Cerebellar nuclear complex (tissue), 1 donor: Measurements from ENCODE around the gene NINL.
"Not testable (repeated sequence)": the region's sequence is repeated elsewhere in the genome, so short reads cannot be mapped to it uniquely, and the experiment has no call there.

Source experiments
- DNase-seq, 2 experiments: peaks; one replicate each; lab custom pipeline; 2025; lab: John Stamatoyannopoulos, UW

The NINL gene

GRCh38 chr20:25532971-25533391 is 52.4 kb downstream of the NINL start:
- no peak for DNase-seq

- no peak for DNase-seq
These were observed 53.1 kb downstream of the NINL start for GRCh38 chr20:25532015-25532751.

- DNase-seq = no peak
These were observed 55.9 kb downstream of the NINL start for GRCh38 chr20:25529295-25529951.

GRCh38 chr20:25527949-25528348 is 57.4 kb downstream of the NINL start:
- no peak for DNase-seq

GRCh38 chr20:25526446-25526845 is 58.9 kb downstream of the NINL start:
- DNase-seq = no peak

- no peak for DNase-seq
These were observed 59.5 kb downstream of the NINL start for GRCh38 chr20:25525867-25526266.

- no peak for DNase-seq
These were observed 60.0 kb downstream of the NINL start for GRCh38 chr20:25525295-25525694.

GRCh38 chr20:25521382-25521781 is 63.9 kb downstream of the NINL start:
- DNase-seq = no peak

GRCh38 chr20:25517124-25517523 is 68.2 kb downstream of the NINL start:
- no peak for DNase-seq

- DNase-seq = no peak
These were observed 70.5 kb downstream of the NINL start for GRCh38 chr20:25514747-25515340.

GRCh38 chr20:25514195-25514594 is 71.1 kb downstream of the NINL start:
- no peak for DNase-seq

GRCh38 chr20:25512709-25513108 is 72.6 kb downstream of the NINL start:
- no peak for DNase-seq

GRCh38 chr20:25511183-25511582 is 74.1 kb downstream of the NINL start:
- DNase-seq = no peak

- DNase-seq = no peak
These were observed 74.6 kb downstream of the NINL start for GRCh38 chr20:25510721-25511120.

- no peak for DNase-seq
These were observed 75.1 kb downstream of the NINL start for GRCh38 chr20:25510202-25510601.

GRCh38 chr20:25509084-25509483 is 76.2 kb downstream of the NINL start:
- DNase-seq = no peak

- no peak for DNase-seq
These were observed 77.1 kb downstream of the NINL start for GRCh38 chr20:25508083-25508770.

- DNase-seq = no peak
These were observed 77.8 kb downstream of the NINL start for GRCh38 chr20:25507385-25508082.

GRCh38 chr20:25504366-25505135 is 80.8 kb downstream of the NINL start:
- DNase-seq = no peak

- no peak for DNase-seq
These were observed 81.4 kb downstream of the NINL start for GRCh38 chr20:25503936-25504335.

GRCh38 chr20:25503051-25503639 is 82.2 kb downstream of the NINL start:
- DNase-seq = not testable (repeated sequence)
